Liver (tissue), 3 donors: ENCODE data around the gene IRF8.

Experiments used
- FOXA1 ChIP-seq: IDR thresholded peaks from 2 replicates; pipeline ENCODE4 v1.6.1; 2016; ENCODE audit warnings: antibody characterized with exemption
- GABPA ChIP-seq, 2 donors: IDR thresholded peaks in 1 of 2; conservative IDR thresholded peaks in 1 of 2; 2 replicates each; pipeline ENCODE4 v1.6.1; 2016; ENCODE audit warnings: antibody characterized with exemption in 2 of 2, mild to moderate bottlenecking in 1 of 2, moderate library complexity in 1 of 2
- JUND ChIP-seq, 2 donors: IDR thresholded peaks; 2 replicates each; pipeline ENCODE4 v1.6.1; 2016; ENCODE audit warnings: antibody characterized with exemption in 2 of 2
- RAD21 ChIP-seq, 2 donors: IDR thresholded peaks; 2 replicates each; pipeline ENCODE4 v1.6.1; 2016; ENCODE audit warnings: antibody characterized with exemption in 2 of 2, mild to moderate bottlenecking in 2 of 2
- SP1 ChIP-seq: IDR thresholded peaks from 2 replicates; pipeline ENCODE4 v1.6.1; 2018; ENCODE audit warnings: antibody characterized with exemption, mild to moderate bottlenecking
- TAF1 ChIP-seq: conservative IDR thresholded peaks from 2 replicates; pipeline ENCODE4 v1.6.1; 2016; ENCODE audit warnings: antibody characterized with exemption, mild to moderate bottlenecking
- YY1 ChIP-seq: IDR thresholded peaks from 2 replicates; pipeline ENCODE4 v1.6.1; 2016; ENCODE audit warnings: antibody characterized with exemption, mild to moderate bottlenecking
- TF ChIP-seq, protein P1 (sequence below): fragments of 150-350 bp; IDR thresholded peaks from 2 replicates; pipeline ENCODE4 v1.5.1; 2017; ENCODE audit warnings: improper control_type of control experiment, low read depth, low read length; ENCODE audit not compliant: missing input control
- TF ChIP-seq, protein P2 (sequence below): IDR thresholded peaks from 2 replicates; pipeline ENCODE4 v1.6.1; 2016; ENCODE audit warnings: antibody characterized with exemption
- TF ChIP-seq, protein P3 (sequence below): IDR thresholded peaks from 2 replicates; pipeline ENCODE4 v1.6.1; 2016; ENCODE audit warnings: antibody characterized with exemption, mild to moderate bottlenecking
- donor health status: healthy.
- donor health status: healthy.

DNA sequence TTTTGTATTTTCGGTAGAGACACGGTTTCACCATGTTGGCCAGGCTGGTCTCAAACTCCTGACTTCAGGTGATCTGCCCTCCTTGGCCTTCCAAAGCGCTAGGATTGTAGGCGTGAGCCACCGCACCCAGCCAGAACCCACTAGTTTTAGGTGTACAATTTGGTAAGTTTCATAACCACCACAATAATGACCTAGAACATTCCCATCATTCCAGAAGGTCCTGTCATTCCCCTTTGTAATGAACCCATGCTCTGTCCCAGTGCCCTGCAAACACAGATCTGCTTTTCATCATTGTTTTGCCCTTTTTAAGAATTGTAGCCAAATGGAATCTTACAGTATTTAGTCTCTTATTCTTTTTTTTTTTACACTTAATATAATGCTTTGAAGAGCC lies 35.6 kb upstream of the IRF8 start:
- TF ChIP-seq, protein P1, sequence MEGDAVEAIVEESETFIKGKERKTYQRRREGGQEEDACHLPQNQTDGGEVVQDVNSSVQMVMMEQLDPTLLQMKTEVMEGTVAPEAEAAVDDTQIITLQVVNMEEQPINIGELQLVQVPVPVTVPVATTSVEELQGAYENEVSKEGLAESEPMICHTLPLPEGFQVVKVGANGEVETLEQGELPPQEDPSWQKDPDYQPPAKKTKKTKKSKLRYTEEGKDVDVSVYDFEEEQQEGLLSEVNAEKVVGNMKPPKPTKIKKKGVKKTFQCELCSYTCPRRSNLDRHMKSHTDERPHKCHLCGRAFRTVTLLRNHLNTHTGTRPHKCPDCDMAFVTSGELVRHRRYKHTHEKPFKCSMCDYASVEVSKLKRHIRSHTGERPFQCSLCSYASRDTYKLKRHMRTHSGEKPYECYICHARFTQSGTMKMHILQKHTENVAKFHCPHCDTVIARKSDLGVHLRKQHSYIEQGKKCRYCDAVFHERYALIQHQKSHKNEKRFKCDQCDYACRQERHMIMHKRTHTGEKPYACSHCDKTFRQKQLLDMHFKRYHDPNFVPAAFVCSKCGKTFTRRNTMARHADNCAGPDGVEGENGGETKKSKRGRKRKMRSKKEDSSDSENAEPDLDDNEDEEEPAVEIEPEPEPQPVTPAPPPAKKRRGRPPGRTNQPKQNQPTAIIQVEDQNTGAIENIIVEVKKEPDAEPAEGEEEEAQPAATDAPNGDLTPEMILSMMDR: no peak
- TF ChIP-seq JUND (IDR thresholded peaks at IDR 0.05): no peak
- TF ChIP-seq, protein P2, sequence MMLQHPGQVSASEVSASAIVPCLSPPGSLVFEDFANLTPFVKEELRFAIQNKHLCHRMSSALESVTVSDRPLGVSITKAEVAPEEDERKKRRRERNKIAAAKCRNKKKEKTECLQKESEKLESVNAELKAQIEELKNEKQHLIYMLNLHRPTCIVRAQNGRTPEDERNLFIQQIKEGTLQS: no peak
- no peak for TF ChIP-seq YY1
- no peak for TF ChIP-seq GABPA (IDR thresholded peaks at IDR 0.05 in 1 of 2, conservative IDR thresholded peaks at IDR 0.05 in 1 of 2)
- no peak for TF ChIP-seq SP1
- TF ChIP-seq TAF1: no peak
- TF ChIP-seq RAD21 (IDR thresholded peaks at IDR 0.05): no peak
- TF ChIP-seq, protein P3, sequence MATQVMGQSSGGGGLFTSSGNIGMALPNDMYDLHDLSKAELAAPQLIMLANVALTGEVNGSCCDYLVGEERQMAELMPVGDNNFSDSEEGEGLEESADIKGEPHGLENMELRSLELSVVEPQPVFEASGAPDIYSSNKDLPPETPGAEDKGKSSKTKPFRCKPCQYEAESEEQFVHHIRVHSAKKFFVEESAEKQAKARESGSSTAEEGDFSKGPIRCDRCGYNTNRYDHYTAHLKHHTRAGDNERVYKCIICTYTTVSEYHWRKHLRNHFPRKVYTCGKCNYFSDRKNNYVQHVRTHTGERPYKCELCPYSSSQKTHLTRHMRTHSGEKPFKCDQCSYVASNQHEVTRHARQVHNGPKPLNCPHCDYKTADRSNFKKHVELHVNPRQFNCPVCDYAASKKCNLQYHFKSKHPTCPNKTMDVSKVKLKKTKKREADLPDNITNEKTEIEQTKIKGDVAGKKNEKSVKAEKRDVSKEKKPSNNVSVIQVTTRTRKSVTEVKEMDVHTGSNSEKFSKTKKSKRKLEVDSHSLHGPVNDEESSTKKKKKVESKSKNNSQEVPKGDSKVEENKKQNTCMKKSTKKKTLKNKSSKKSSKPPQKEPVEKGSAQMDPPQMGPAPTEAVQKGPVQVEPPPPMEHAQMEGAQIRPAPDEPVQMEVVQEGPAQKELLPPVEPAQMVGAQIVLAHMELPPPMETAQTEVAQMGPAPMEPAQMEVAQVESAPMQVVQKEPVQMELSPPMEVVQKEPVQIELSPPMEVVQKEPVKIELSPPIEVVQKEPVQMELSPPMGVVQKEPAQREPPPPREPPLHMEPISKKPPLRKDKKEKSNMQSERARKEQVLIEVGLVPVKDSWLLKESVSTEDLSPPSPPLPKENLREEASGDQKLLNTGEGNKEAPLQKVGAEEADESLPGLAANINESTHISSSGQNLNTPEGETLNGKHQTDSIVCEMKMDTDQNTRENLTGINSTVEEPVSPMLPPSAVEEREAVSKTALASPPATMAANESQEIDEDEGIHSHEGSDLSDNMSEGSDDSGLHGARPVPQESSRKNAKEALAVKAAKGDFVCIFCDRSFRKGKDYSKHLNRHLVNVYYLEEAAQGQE: no peak
- TF ChIP-seq FOXA1: no peak
